T-cell (primary cell): Measurements from ENCODE around the gene SCYL1. TPM values are rescaled to one million over a fixed set of nuclear protein-coding genes. Genes with fewer than 3 reads are reported as not detected.

ENCODE experiments used
- ATAC-seq, 4 experiments: fragments of 200-7000 bp in 3 of 4; fragments of 150-1000 bp in 1 of 4; cut with Tn5 transposase; replicated peaks in 1 of 4; 1 replicate in 3 of 4; 2 replicates in 1 of 4; pipeline ENCODE4 v1.10.0; 2021; ENCODE audit warnings: moderate library complexity in 3 of 4, mild to moderate bottlenecking in 2 of 4, moderate number of reproducible peaks in 1 of 4
- CTCF ChIA-PET, 2 donors: fragments of 300-600 bp; sonication (Branson Sonifier 250); formaldehyde crosslinking; loops; one replicate each; lab custom pipeline; 2022; ENCODE audit warnings: antibody characterized with exemption in 2 of 2; lab: Charles Lee
- POLR2A ChIA-PET, 2 donors: fragments of 300-600 bp; sonication (Branson Sonifier 250); formaldehyde crosslinking; loops; one replicate each; lab custom pipeline; 2022; ENCODE audit warnings: antibody characterized with exemption in 2 of 2; lab: Charles Lee
- DNase-seq, 35 experiments: peaks; one replicate each; pipeline versions ENCODE4 v3.0.0 to v3.0.0-alpha.2; 2013 to 2023
- H3K27ac ChIP-seq: one replicate; pipeline ENCODE4 v1.5.1; 2013; ENCODE audit warnings: low read length
- H3K27me3 ChIP-seq, 2 experiments: replicated peaks in 1 of 2; 1 replicate in 1 of 2; 2 replicates in 1 of 2; pipeline versions ENCODE4 v1.6.1 to v1.7.0; 2013; ENCODE audit warnings: low read length in 1 of 2, mixed read lengths in 1 of 2; ENCODE audit not compliant: control insufficient read depth in 2 of 2, insufficient read depth in 2 of 2; ENCODE audit errors: extremely low read depth in 1 of 2
- H3K36me3 ChIP-seq, 2 donors: 1 replicate in 1 of 2; 2 replicates in 1 of 2; pipeline versions ENCODE4 v1.6.1 to v1.7.0; 2013; ENCODE audit warnings: low read length in 1 of 2; ENCODE audit not compliant: control insufficient read depth in 2 of 2, insufficient read depth in 1 of 2; ENCODE audit errors: extremely low read depth in 1 of 2
- H3K4me1 ChIP-seq, 2 experiments: 1 replicate in 1 of 2; 2 replicates in 1 of 2; pipeline versions ENCODE4 v1.6.1 to v1.7.0; 2013; ENCODE audit warnings: low read length in 2 of 2, mixed read lengths in 1 of 2; ENCODE audit not compliant: insufficient read depth in 2 of 2, control insufficient read depth in 1 of 2; ENCODE audit errors: extremely low read depth in 1 of 2
- H3K4me3 ChIP-seq, 2 donors: 1 replicate in 1 of 2; 2 replicates in 1 of 2; pipeline versions ENCODE4 v1.5.1 to v1.7.0; 2013; ENCODE audit warnings: mild to moderate bottlenecking in 2 of 2, low read length in 1 of 2, moderate library complexity in 1 of 2; ENCODE audit not compliant: control insufficient read depth in 1 of 2; ENCODE audit errors: extremely low read depth in 1 of 2
- H3K9me3 ChIP-seq: 2 replicates; pipeline ENCODE4 v1.7.0; 2013
- H3K27ac Mint-ChIP-seq, 2 donors: one replicate each; pipeline ENCODE4 v1.8.0; 2020 to 2021; ENCODE audit warnings: mild to moderate bottlenecking in 2 of 2, mixed read lengths in 2 of 2
- H3K27me3 Mint-ChIP-seq, 2 donors: one replicate each; pipeline ENCODE4 v1.8.0; 2021 to 2022; ENCODE audit warnings: mixed read lengths in 2 of 2
- H3K36me3 Mint-ChIP-seq: one replicate; pipeline ENCODE4 v1.8.0; 2021; ENCODE audit warnings: mixed read lengths
- H3K4me1 Mint-ChIP-seq, 3 donors: one replicate each; pipeline ENCODE4 v1.8.0; 2020 to 2022; ENCODE audit warnings: mixed read lengths in 3 of 3, mild to moderate bottlenecking in 1 of 3
- H3K4me3 Mint-ChIP-seq, 3 donors: one replicate each; pipeline ENCODE4 v1.8.0; 2020 to 2022; ENCODE audit warnings: mild to moderate bottlenecking in 3 of 3, mixed read lengths in 3 of 3, moderate library complexity in 3 of 3
- H3K9me3 Mint-ChIP-seq, 3 donors: one replicate each; pipeline ENCODE4 v1.8.0; 2020 to 2022; ENCODE audit warnings: mixed read lengths in 3 of 3
- WGBS: methylation state at CpG from one replicate; pipeline ENCODE4 v1.1.5; 2013; ENCODE audit warnings: missing lambda C conversion rate; ENCODE audit not compliant: insufficient coverage; 5-methylcytosine and 5-hydroxymethylcytosine counted together
- total RNA-seq, 35 experiments: library from RNA in 6 of 35; stranded (reverse) in 6 of 35; fragments of 120-200 nt in 1 of 35; gene quantifications; one replicate each; pipeline versions ENCODE4 v1.2.1 to v1.2.4 and lab custom pipeline; 2013 to 2026

SCYL1 gene
- total RNA-seq, 5 donors from 2014 or later (not counting 1 experiment from before 2014, with no cell fraction given): 66.4 to 96.8 (median 76.8) TPM

GRCh38 chr11:65503949-65504673 lies 20.8 kb upstream of the SCYL1 start:
- no peaks in the 10 kb centered on the region for H3K27me3 Mint-ChIP-seq
- Histone ChIP-seq H3K27ac (peak overlapping the region; percentile 60), H3K4me3 (peak overlapping the region; percentile 79 to 100), H3K27me3 (no peaks in the 10 kb centered on the region), H3K9me3 (no peaks in the 10 kb centered on the region), H3K36me3 (peaks cover 3 to 60% of the 10 kb centered on the region in 2 donors), H3K4me1 (peaks cover 36 to 38% of the 10 kb centered on the region in 2 experiments)
- H3K36me3 Mint-ChIP-seq: peaks cover 32% of the 10 kb centered on the region
- H3K9me3 Mint-ChIP-seq: no peaks in the 10 kb centered on the region
- WGBS: 0% methylated on average over 2 of the region's 3 CpGs
- no peak overlapping the region for H3K4me3 Mint-ChIP-seq
- ChIA-PET POLR2A (interaction anchor here (0.5 to 7.8 kb wide), 11 partner anchors 8 to 780 kb away, joined by 3 to 306 read pairs (median 5); partner anchors contain the start of gene NEAT1 (in 1 of the 2)), CTCF (interaction anchor here (0.5 to 1.1 kb wide), 2 partner anchors 27 to 88 kb away, joined by 3 read pairs; no protein-coding TSS in a partner anchor)
- ATAC-seq (no peak), DNase-seq (no peak)
- peaks cover 41 to 65% (median 44%) of the 10 kb centered on the region in 3 donors for H3K4me1 Mint-ChIP-seq
- peak overlapping the region; percentile 53 to 87 for H3K27ac Mint-ChIP-seq

- Histone ChIP-seq H3K9me3 (no peaks in the 10 kb centered on the region), H3K27ac (peak overlapping the region; percentile 60), H3K36me3 (peaks cover 3 to 60% of the 10 kb centered on the region in 2 donors), H3K4me3 (peak overlapping the region; percentile 79 to 100), H3K4me1 (peaks cover 36 to 38% of the 10 kb centered on the region in 2 experiments), H3K27me3 (no peaks in the 10 kb centered on the region)
- no peak overlapping the region for H3K4me3 Mint-ChIP-seq
- no peaks in the 10 kb centered on the region for H3K27me3 Mint-ChIP-seq
- ChIA-PET CTCF (interaction anchor here (0.5 to 4.5 kb wide), 8 partner anchors 7 to 86 kb away, joined by 3 to 39 read pairs (median 4); partner anchors contain the start of gene MALAT1 (in 1 of the 2)), POLR2A (interaction anchor here (0.5 to 4.1 kb wide), 11 partner anchors 8 to 169 kb away, joined by 3 to 36 read pairs (median 8); no protein-coding TSS in a partner anchor)
- H3K4me1 Mint-ChIP-seq: peaks cover 44 to 65% (median 48%) of the 10 kb centered on the region in 3 donors
- H3K27ac Mint-ChIP-seq: peak overlapping the region; percentile 53 to 87
- peaks cover 32% of the 10 kb centered on the region for H3K36me3 Mint-ChIP-seq
- DNase-seq (no peak), ATAC-seq (no peak)
- 0% methylated on average over 1 of the region's 8 CpGs for WGBS
- no peaks in the 10 kb centered on the region for H3K9me3 Mint-ChIP-seq
These were observed 20.0 kb upstream of the SCYL1 start for GRCh38 chr11:65504674-65505465.

GRCh38 chr11:65505466-65506289 lies 19.2 kb upstream of the SCYL1 start:
- CTCF ChIA-PET: interaction anchor here (0.5 to 6.2 kb wide), 10 partner anchors 7 to 90 kb away, joined by 3 to 56 read pairs (median 4); partner anchors contain the start of gene MALAT1 (in 1 of the 2)
- Histone ChIP-seq H3K27ac (peak overlapping the region; percentile 60), H3K9me3 (no peaks in the 10 kb centered on the region), H3K27me3 (no peaks in the 10 kb centered on the region), H3K4me3 (peak overlapping the region; percentile 79 to 100), H3K4me1 (peaks cover 38 to 40% of the 10 kb centered on the region in 2 experiments), H3K36me3 (peaks cover 3 to 60% of the 10 kb centered on the region in 2 donors)
- POLR2A ChIA-PET: interaction anchor here (0.6 to 5.1 kb wide), 29 partner anchors 7 to 1511 kb away, joined by 3 to 96 read pairs (median 4); partner anchors contain the start of genes DPF2 (in 1 of the 2) and MALAT1 (in 1 of the 2)
- H3K9me3 Mint-ChIP-seq: no peaks in the 10 kb centered on the region
- H3K4me1 Mint-ChIP-seq: peaks cover 48 to 69% (median 51%) of the 10 kb centered on the region in 3 donors
- WGBS: 20% methylated on average over 2 of the region's 12 CpGs
- DNase-seq (peak in 1 of 35 experiments; percentile 34), ATAC-seq (no peak)
- peaks cover 32% of the 10 kb centered on the region for H3K36me3 Mint-ChIP-seq
- H3K4me3 Mint-ChIP-seq: no peak overlapping the region
- peak overlapping the region; percentile 53 to 87 for H3K27ac Mint-ChIP-seq
- no peaks in the 10 kb centered on the region for H3K27me3 Mint-ChIP-seq

GRCh38 chr11:65506290-65506771 lies 18.6 kb upstream of the SCYL1 start:
- ChIA-PET CTCF (interaction anchor here in 1 of 2 donors (1.0 to 6.2 kb wide), 7 partner anchors 8 to 139 kb away, joined by 3 to 56 read pairs (median 7); partner anchors contain the start of gene MALAT1), POLR2A (interaction anchor here (0.6 to 5.1 kb wide), 23 partner anchors 8 to 326 kb away, joined by 3 to 96 read pairs (median 5); partner anchors contain the start of gene MALAT1 (in 1 of the 2))
- H3K4me1 ChIP-seq: peaks cover 38 to 40% of the 10 kb centered on the region in 2 experiments
- peak overlapping the region; percentile 53 to 87 for H3K27ac Mint-ChIP-seq
- H3K27ac ChIP-seq: peak overlapping the region; percentile 12
- no peak for ATAC-seq
- WGBS: no CpG with 5 or more reads among the region's 4 CpGs
- peaks cover 32% of the 10 kb centered on the region for H3K36me3 Mint-ChIP-seq
- peak in 2 of 35 experiments; percentile 48 to 51 for DNase-seq
- peaks cover 3 to 53% of the 10 kb centered on the region in 2 donors for H3K36me3 ChIP-seq
- no peaks in the 10 kb centered on the region for H3K27me3 Mint-ChIP-seq
- H3K9me3 ChIP-seq: no peaks in the 10 kb centered on the region
- H3K4me3 Mint-ChIP-seq: no peak overlapping the region
- peak overlapping the region; percentile 79 to 100 for H3K4me3 ChIP-seq
- no peaks in the 10 kb centered on the region for H3K9me3 Mint-ChIP-seq
- H3K27me3 ChIP-seq: no peaks in the 10 kb centered on the region
- peaks cover 51 to 70% (median 53%) of the 10 kb centered on the region in 3 donors for H3K4me1 Mint-ChIP-seq

GRCh38 chr11:65506772-65507505 lies 17.9 kb upstream of the SCYL1 start:
- ATAC-seq (peak; percentile 16 to 40 (median 22)), DNase-seq (peak in 6 of 35 experiments; percentile 21 to 59 (median 48))
- Histone ChIP-seq H3K4me3 (no peak overlapping the region), H3K9me3 (no peaks in the 10 kb centered on the region), H3K27me3 (no peaks in the 10 kb centered on the region), H3K4me1 (peaks cover 37 to 40% of the 10 kb centered on the region in 2 experiments), H3K27ac (peak overlapping the region; percentile 12), H3K36me3 (peaks cover 3 to 47% of the 10 kb centered on the region in 2 donors)
- no peak overlapping the region for H3K4me3 Mint-ChIP-seq
- no peaks in the 10 kb centered on the region for H3K9me3 Mint-ChIP-seq
- no peaks in the 10 kb centered on the region for H3K27me3 Mint-ChIP-seq
- 25% methylated on average over 5 of the region's 7 CpGs for WGBS
- peaks cover 51 to 64% (median 53%) of the 10 kb centered on the region in 3 donors for H3K4me1 Mint-ChIP-seq
- peak overlapping the region; percentile 53 to 87 for H3K27ac Mint-ChIP-seq
- ChIA-PET POLR2A (interaction anchor here (0.6 to 5.1 kb wide), 23 partner anchors 7 to 325 kb away, joined by 3 to 96 read pairs (median 5); partner anchors contain the start of gene MALAT1 (in 2 of the 2)), CTCF (interaction anchor here (0.5 to 6.2 kb wide), 7 partner anchors 9 to 177 kb away, joined by 3 to 56 read pairs (median 7); partner anchors contain the start of gene MALAT1 (in 1 of the 2))
- peaks cover 32% of the 10 kb centered on the region for H3K36me3 Mint-ChIP-seq
